ENCODE data around the gene NUDT4.

GRCh38 chr12:93379981-93380361 lies 2.2 kb downstream of the NUDT4 start:
- TF ChIP-seq CTCF (IDR thresholded peaks at IDR 0.05; ENCODE audit: insufficient read depth, low read depth, low read length) (no peak), EZH2 (IDR thresholded peaks at IDR 0.05; ENCODE audit: insufficient read depth, low read length) (no peak)

Data from astrocyte (in vitro differentiated cells and primary cell).